ENCODE measurements around the gene ZNF138.
"Not testable (repeated sequence)": the region's sequence is repeated elsewhere in the genome, so short reads cannot be mapped to it uniquely, and the experiment has no call there.

The ZNF138 gene

DNA sequence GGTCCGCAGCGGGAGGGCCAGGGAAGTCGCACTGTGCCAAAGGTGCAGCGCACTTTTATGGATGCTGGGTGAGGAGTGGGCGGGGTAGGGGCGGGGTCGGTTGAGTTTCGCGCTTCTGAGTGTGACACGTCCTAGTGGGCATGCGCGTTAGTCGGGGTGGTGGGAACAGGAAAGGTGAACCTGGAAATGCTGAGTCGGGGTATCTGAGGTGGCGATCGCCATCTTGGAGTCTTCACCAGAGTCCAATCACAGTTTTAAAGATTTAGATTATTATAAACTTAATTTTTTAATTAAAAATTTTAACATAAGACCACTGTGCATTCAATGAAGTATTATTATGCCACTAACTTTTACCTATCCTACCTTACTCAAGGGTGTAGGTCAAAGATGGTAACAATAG, 45.7 kb downstream of the ZNF138 start:
- TF ChIP-seq, protein P1, sequence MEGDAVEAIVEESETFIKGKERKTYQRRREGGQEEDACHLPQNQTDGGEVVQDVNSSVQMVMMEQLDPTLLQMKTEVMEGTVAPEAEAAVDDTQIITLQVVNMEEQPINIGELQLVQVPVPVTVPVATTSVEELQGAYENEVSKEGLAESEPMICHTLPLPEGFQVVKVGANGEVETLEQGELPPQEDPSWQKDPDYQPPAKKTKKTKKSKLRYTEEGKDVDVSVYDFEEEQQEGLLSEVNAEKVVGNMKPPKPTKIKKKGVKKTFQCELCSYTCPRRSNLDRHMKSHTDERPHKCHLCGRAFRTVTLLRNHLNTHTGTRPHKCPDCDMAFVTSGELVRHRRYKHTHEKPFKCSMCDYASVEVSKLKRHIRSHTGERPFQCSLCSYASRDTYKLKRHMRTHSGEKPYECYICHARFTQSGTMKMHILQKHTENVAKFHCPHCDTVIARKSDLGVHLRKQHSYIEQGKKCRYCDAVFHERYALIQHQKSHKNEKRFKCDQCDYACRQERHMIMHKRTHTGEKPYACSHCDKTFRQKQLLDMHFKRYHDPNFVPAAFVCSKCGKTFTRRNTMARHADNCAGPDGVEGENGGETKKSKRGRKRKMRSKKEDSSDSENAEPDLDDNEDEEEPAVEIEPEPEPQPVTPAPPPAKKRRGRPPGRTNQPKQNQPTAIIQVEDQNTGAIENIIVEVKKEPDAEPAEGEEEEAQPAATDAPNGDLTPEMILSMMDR (IDR thresholded peaks at IDR 0.05; ENCODE audit: borderline replicate concordance, insufficient read depth, low read depth, low read length): no peak
- no peak overlapping the region for H3K4me3 ChIP-seq (ENCODE audit: low read depth, low read length)

- TF ChIP-seq, protein P1 (IDR thresholded peaks at IDR 0.05; ENCODE audit: borderline replicate concordance, insufficient read depth, low read depth, low read length): no peak
- H3K4me3 ChIP-seq (ENCODE audit: low read depth, low read length): no peak overlapping the region
Measured at GRCh38 chr7:64849250-64849923, 55.2 kb downstream of the ZNF138 start.

- TF ChIP-seq, protein P1 (IDR thresholded peaks at IDR 0.05; ENCODE audit: borderline replicate concordance, insufficient read depth, low read depth, low read length): no peak
- no peak overlapping the region for H3K4me3 ChIP-seq (ENCODE audit: low read depth, low read length)
Measured at GRCh38 chr7:64849924-64850499, 55.8 kb downstream of the ZNF138 start.

- TF ChIP-seq, protein P1 (IDR thresholded peaks at IDR 0.05; ENCODE audit: borderline replicate concordance, insufficient read depth, low read depth, low read length): no peak
- no peak overlapping the region for H3K4me3 ChIP-seq (ENCODE audit: low read depth, low read length)
Measured at GRCh38 chr7:64853679-64854078, 59.5 kb downstream of the ZNF138 start.

DNA sequence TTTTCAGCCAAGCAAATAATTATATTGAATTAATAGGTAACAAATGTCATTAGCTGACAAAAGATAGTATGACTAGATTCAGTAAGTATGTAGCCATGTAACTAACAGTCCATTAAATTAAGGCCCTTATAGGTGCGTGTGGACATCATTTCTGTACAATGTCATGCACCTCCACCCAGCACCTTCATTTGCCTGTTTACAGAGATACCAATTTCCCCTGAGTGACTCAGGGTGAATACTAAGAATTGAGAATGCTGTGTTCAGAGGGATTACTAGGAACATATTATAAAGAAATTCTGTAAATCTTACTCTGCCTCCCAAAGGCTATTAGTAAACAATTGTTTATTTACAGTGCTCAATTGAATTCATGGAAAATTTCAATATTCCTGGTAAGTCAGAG, 60.7 kb downstream of the ZNF138 start:
- no peak overlapping the region for H3K4me3 ChIP-seq (ENCODE audit: low read depth, low read length)
- TF ChIP-seq, protein P1 (IDR thresholded peaks at IDR 0.05; ENCODE audit: borderline replicate concordance, insufficient read depth, low read depth, low read length): no peak

- no peak overlapping the region for H3K4me3 ChIP-seq (ENCODE audit: low read depth, low read length)
- TF ChIP-seq, protein P1 (IDR thresholded peaks at IDR 0.05; ENCODE audit: borderline replicate concordance, insufficient read depth, low read depth, low read length): no peak
Measured at GRCh38 chr7:64863021-64863420, 68.8 kb downstream of the ZNF138 start.

DNA sequence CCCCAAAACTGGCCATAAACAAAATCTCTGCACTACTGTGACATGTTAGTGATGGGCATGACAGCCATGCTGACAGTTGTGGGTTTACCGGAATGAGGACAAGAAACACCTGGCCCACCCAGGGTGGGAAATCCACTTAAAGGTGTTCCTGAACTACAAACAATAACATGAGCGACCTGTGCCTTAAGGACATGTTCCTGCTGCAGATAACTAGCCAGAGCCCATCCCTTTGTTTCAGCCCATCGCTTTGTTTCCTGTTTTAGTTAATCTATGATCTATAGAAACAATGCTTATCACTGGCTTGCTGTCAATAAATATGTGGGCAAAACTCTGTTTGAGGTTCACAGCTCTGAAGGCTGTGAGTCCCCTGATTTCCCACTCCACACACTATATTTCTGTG, 69.3 kb downstream of the ZNF138 start:
- H3K4me3 ChIP-seq (ENCODE audit: low read depth, low read length): not testable (repeated sequence)

Measured in GM12875 (cell line).